GM10266 (cell line): ENCODE data around the gene RDH12.
"Not testable (repeated sequence)": the region's sequence is repeated elsewhere in the genome, so short reads cannot be mapped to it uniquely, and the experiment has no call there.

ENCODE experiments used
- DNase-seq: peaks from one replicate; pipeline ENCODE4 v3.0.0; 2012; ENCODE audit errors: extremely low spot score
- CTCF ChIP-seq: IDR thresholded peaks from 2 replicates; pipeline ENCODE4 v1.5.1; 2012; ENCODE audit warnings: mild to moderate bottlenecking, low read depth; ENCODE audit not compliant: control insufficient read depth, insufficient read depth; ENCODE audit errors: missing control alignments

The RDH12 gene

GRCh38 chr14:67705211-67705610 is 3.5 kb downstream of the RDH12 start:
- TF ChIP-seq CTCF, result no peak
- DNase-seq, result no peak

GRCh38 chr14:67709346-67709745 is 7.7 kb downstream of the RDH12 start:
- not testable (repeated sequence) for DNase-seq

- not testable (repeated sequence) for DNase-seq
These were observed 8.1 kb downstream of the RDH12 start for GRCh38 chr14:67709796-67710195.

GRCh38 chr14:67710209-67710608 is 8.5 kb downstream of the RDH12 start:
- DNase-seq, result no peak
- TF ChIP-seq CTCF, result no peak

DNA sequence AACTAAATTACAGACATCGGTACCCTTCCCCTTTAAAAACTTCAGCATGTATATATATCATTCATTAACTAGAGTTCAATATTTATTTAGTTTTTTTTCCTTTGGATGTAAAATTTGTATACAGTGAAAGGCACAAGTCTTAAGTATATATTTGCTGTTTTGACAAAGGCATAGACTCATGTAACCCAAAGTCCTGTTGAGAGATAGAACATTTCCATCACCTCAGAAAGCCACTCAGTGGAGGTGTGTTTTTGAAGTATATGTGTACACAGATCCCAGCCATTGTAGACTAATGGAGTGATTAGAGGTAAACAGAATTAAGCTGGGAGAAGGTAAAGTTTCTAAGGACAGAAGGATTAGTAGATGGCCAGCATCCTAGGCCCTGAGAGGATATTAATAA is 15.4 kb downstream of the RDH12 start:
- TF ChIP-seq CTCF, result no peak
- no peak for DNase-seq

- TF ChIP-seq CTCF, result no peak
- DNase-seq, result no peak
These were observed 16.6 kb downstream of the RDH12 start for GRCh38 chr14:67718265-67718664.

- not testable (repeated sequence) for DNase-seq
These were observed 17.7 kb downstream of the RDH12 start for GRCh38 chr14:67719385-67719784.

GRCh38 chr14:67719866-67720265 is 18.2 kb downstream of the RDH12 start:
- TF ChIP-seq CTCF, result no peak

DNA sequence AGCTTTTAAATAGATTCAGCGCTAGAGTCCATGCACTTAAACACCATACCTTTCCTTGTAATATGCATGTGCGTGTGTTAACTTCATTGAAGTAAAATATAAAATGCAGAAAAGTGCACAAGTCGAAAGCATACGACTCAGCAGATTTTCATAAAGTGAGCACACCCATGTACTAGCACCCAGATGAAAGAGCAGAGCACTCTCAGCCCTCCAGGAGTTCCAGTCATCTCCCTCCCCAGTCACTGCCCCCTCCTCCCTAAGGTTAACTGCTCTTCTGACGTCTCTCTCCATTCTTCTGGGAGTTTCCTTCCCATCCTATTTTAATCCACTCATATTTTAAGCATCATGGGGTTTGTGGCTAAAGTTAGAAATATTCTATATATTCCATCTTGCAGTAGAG is 20.2 kb downstream of the RDH12 start:
- TF ChIP-seq CTCF, result no peak
- no peak for DNase-seq

More at GRCh38 chr14:67719866-67720265, 18.2 kb downstream of the RDH12 start:
- DNase-seq, result no peak
